GM23338 (cell line): ENCODE measurements around the gene HSPB6.

Experiments used
- JUNB ChIP-seq: IDR thresholded peaks from one replicate; pipeline ENCODE4 v1.6.1; 2016; ENCODE audit warnings: antibody characterized with exemption; ENCODE audit not compliant: unreplicated experiment
- TF ChIP-seq, protein P1 (sequence below), 2 experiments: fragments of 200-600 bp in 1 of 2; sonication (generic) in 1 of 2; conservative IDR thresholded peaks; 2 replicates each; pipeline versions ENCODE4 v1.5.1 to v1.6.1; 2016 to 2017; ENCODE audit warnings: antibody characterized with exemption in 2 of 2, low read depth in 2 of 2, mild to moderate bottlenecking in 2 of 2, moderate library complexity in 1 of 2

DNA sequence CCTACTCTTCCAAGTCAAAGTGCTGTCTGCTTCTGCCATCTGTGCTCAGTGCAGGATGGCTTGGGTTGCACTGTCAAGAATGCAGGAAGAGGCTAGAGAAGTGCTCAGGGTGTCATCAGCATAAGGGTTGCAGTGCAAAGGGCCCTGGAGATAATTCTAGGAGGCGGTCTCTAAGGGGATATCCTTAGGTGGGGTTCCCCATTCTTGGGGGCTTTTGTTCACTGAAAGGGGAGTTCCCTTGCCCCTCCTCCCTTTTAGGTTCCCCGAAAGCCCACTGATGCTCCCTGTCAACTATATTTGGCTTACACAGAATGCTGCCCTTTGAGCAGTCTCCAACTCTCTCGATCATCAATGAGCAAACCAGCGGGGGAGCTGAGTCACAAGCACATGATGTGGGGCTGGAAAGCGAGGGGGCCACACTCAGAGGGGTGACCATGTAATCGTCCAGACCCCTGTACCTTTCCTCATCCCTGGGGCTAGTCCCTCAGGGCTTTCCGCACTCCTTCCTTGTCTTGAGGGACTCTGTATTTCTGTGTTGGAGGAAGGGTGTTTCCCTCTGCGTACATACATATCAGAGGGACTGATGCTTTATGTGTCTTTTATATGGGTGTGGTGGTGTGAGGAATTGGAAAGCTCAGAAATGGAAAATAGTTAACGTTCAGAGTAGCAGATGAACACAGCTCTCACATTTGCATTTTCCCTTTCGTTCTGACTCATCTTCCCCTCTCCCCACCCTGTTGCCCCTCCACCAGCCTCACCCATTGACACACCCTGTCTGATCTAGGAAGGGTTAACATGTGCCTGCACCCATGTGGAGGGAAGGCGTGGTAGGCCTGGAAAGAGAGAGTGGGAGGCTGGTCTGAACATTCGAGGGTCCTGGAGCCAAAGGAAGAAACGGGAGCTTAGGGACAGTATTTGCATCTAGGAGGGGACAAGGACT, 45.8 kb downstream of the HSPB6 start:
- TF ChIP-seq, protein P1, sequence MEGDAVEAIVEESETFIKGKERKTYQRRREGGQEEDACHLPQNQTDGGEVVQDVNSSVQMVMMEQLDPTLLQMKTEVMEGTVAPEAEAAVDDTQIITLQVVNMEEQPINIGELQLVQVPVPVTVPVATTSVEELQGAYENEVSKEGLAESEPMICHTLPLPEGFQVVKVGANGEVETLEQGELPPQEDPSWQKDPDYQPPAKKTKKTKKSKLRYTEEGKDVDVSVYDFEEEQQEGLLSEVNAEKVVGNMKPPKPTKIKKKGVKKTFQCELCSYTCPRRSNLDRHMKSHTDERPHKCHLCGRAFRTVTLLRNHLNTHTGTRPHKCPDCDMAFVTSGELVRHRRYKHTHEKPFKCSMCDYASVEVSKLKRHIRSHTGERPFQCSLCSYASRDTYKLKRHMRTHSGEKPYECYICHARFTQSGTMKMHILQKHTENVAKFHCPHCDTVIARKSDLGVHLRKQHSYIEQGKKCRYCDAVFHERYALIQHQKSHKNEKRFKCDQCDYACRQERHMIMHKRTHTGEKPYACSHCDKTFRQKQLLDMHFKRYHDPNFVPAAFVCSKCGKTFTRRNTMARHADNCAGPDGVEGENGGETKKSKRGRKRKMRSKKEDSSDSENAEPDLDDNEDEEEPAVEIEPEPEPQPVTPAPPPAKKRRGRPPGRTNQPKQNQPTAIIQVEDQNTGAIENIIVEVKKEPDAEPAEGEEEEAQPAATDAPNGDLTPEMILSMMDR (conservative IDR thresholded peaks at IDR 0.05; ENCODE audit: low read depth in 2 of 2) = no peak
- no peak for TF ChIP-seq JUNB
